HG03280 (cell line): ENCODE measurements around the gene VSTM4.

ENCODE experiments used
- ATAC-seq: cut with Tn5 transposase; IDR thresholded peaks from one replicate; pipeline ENCODE4 v1.9.1; 2021; ENCODE audit warnings: mild to moderate bottlenecking, moderate library complexity; ENCODE audit not compliant: unreplicated experiment

VSTM4 gene

GRCh38 chr10:48978318-48978717 is 137.0 kb downstream of the VSTM4 start:
- no peak for ATAC-seq

GRCh38 chr10:48976196-48976595 is 139.1 kb downstream of the VSTM4 start:
- ATAC-seq: no peak

DNA sequence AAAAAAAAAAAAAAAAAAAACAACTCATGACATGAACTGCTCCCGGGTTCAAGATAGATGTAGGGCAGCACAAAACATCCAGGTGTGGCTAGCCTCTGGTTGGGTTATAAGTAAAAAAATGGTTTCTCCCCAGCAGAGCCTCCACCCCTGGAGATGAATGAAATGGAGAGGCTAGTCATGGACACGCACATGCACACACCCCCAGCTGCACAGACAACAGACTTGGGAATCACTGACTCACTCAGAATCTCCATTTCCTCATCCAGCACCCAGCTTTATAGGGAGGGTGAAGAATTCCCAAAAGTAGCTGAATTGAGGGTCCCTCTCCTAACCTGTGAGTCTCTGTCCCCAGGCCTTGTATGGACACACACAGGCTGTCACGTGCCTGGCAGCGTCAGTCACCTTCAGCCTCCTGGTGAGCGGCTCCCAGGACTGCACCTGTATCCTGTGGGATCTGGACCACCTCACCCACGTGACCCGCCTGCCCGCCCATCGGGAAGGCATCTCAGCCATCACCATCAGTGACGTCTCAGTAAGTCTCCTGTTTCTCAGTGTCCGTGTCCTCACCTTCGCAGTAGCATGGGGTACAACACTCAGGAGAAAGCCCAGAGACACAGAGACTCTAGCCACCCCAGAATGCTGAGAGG is 140.7 kb downstream of the VSTM4 start:
- no peak for ATAC-seq

GRCh38 chr10:48973065-48973464 is 142.3 kb downstream of the VSTM4 start:
- no peak for ATAC-seq

- ATAC-seq: no peak
Observed at GRCh38 chr10:48970654-48971053, 144.7 kb downstream of the VSTM4 start.

- no peak for ATAC-seq
Observed at GRCh38 chr10:48970046-48970445, 145.3 kb downstream of the VSTM4 start.

GRCh38 chr10:48968036-48968435 is 147.3 kb downstream of the VSTM4 start:
- no peak for ATAC-seq

- no peak for ATAC-seq
Observed at GRCh38 chr10:48965460-48965859, 149.9 kb downstream of the VSTM4 start.
